Esophagus muscularis mucosa (tissue), 3 donors: ENCODE measurements around the gene PHACTR1.

Source experiments
- CTCF ChIP-seq, 3 experiments: fragments of 200-600 bp in 2 of 3; fragments of 450-650 bp in 1 of 3; sonication (generic) in 2 of 3; IDR thresholded peaks; one replicate each; pipeline ENCODE4 v1.5.1; 2017 to 2019; ENCODE audit warnings: antibody characterized with exemption in 3 of 3, mild to moderate bottlenecking in 2 of 3, moderate library complexity in 1 of 3
- POLR2A ChIP-seq: fragments of 450-650 bp; IDR thresholded peaks from one replicate; pipeline ENCODE4 v1.6.1; 2017; ENCODE audit warnings: antibody characterized with exemption, moderate library complexity, mild to moderate bottlenecking, low read depth

- TF ChIP-seq CTCF (IDR thresholded peaks at IDR 0.05) = no peak
- TF ChIP-seq POLR2A = no peak
Observed at GRCh38 chr6:13035606-13036005, 319.0 kb downstream of the PHACTR1 start.
